DOHH2 (cell line): ENCODE data around the gene PHF21A.

Experiments
- H3F3A ChIP-seq: fragments of 200-600 bp; sonication (generic), shearing (Covaris generic); 2 replicates; pipeline ENCODE4 v1.6.0; 2016; ENCODE audit warnings: antibody characterized with exemption, mild to moderate bottlenecking; ENCODE audit not compliant: control insufficient read depth, insufficient read depth
- H3K27ac ChIP-seq: fragments of 200-600 bp; sonication (generic); 2 replicates; pipeline ENCODE4 v1.5.1; 2014; ENCODE audit warnings: low read depth, mild to moderate bottlenecking, low read length, moderate library complexity
- H3K27me3 ChIP-seq: fragments of 200-600 bp; sonication (generic); 2 replicates; pipeline ENCODE4 v1.6.1; 2014; ENCODE audit warnings: mild to moderate bottlenecking, low read length, mixed read lengths; ENCODE audit not compliant: control insufficient read depth
- H3K36me3 ChIP-seq: fragments of 200-600 bp; sonication (generic); 2 replicates; pipeline ENCODE4 v1.6.1; 2014; ENCODE audit warnings: mild to moderate bottlenecking, low read length, moderate library complexity, mixed read lengths; ENCODE audit not compliant: control insufficient read depth
- H3K4me1 ChIP-seq: fragments of 200-600 bp; sonication (generic); 2 replicates; pipeline ENCODE4 v1.6.1; 2014; ENCODE audit warnings: mild to moderate bottlenecking, low read length, mixed read lengths; ENCODE audit not compliant: control insufficient read depth
- H3K4me2 ChIP-seq: fragments of 200-600 bp; sonication (generic); 2 replicates; pipeline ENCODE4 v1.6.0; 2014; ENCODE audit warnings: mild to moderate bottlenecking, low read length, moderate library complexity
- H3K4me3 ChIP-seq: fragments of 200-600 bp; sonication (generic); 2 replicates; pipeline ENCODE4 v1.5.1; 2014; ENCODE audit warnings: mild to moderate bottlenecking, low read length, mixed read lengths
- H3K79me2 ChIP-seq: fragments of 200-600 bp; sonication (generic); 2 replicates; pipeline ENCODE4 v1.6.1; 2014; ENCODE audit warnings: mild to moderate bottlenecking, low read length, mixed read lengths; ENCODE audit not compliant: control insufficient read depth
- H3K9me2 ChIP-seq: fragments of 200-600 bp; sonication (generic); replicated peaks from 2 replicates; pipeline ENCODE4 v1.6.1; 2014; ENCODE audit warnings: mild to moderate bottlenecking, low read length, mixed read lengths; ENCODE audit not compliant: control insufficient read depth
- H3K9me3 ChIP-seq: fragments of 200-600 bp; sonication (generic); 2 replicates; pipeline ENCODE4 v1.6.1; 2014; ENCODE audit warnings: antibody characterized with exemption, low read length, mixed read lengths; ENCODE audit not compliant: control insufficient read depth, insufficient read depth
- H4K20me1 ChIP-seq: fragments of 200-600 bp; sonication (generic); 2 replicates; pipeline ENCODE4 v1.6.0; 2014; ENCODE audit warnings: low read depth, mild to moderate bottlenecking, antibody characterized with exemption, low read length, moderate library complexity; ENCODE audit not compliant: control insufficient read depth, insufficient read depth
- EZH2phosphoT487 ChIP-seq: fragments of 200-600 bp; sonication (generic); IDR thresholded peaks from 2 replicates; pipeline ENCODE4 v1.6.1; 2017; ENCODE audit warnings: borderline replicate concordance, mild to moderate bottlenecking, antibody characterized with exemption, low read length, moderate library complexity, mixed read lengths
- TF ChIP-seq, protein P1 (sequence below): fragments of 200-600 bp; sonication (generic); IDR thresholded peaks from one replicate; pipeline ENCODE4 v1.5.1; 2014; ENCODE audit warnings: antibody characterized with exemption, mild to moderate bottlenecking, low read depth, low read length; ENCODE audit not compliant: poor library complexity, severe bottlenecking

Gene PHF21A

DNA sequence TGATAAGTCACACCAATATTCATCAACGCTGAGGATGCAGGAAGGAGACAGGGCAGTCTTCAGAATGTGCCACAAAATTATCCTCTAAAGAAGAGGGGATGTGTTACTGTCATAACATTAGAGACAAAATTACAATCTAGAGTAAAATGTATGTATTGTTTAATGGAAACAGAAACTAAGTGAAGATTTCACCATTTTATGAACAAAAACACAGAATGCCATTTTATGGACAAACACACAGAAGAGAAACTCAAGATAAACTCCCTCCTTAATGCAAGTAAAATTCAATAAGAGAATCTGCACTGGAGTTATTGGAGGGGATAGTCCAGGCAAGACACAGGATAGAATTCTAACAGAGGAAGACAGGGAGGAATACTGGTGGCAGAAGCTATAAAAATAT is 136.0 kb downstream of the PHF21A start:
- TF ChIP-seq EZH2phosphoT487 = no peak
- TF ChIP-seq, protein P1, sequence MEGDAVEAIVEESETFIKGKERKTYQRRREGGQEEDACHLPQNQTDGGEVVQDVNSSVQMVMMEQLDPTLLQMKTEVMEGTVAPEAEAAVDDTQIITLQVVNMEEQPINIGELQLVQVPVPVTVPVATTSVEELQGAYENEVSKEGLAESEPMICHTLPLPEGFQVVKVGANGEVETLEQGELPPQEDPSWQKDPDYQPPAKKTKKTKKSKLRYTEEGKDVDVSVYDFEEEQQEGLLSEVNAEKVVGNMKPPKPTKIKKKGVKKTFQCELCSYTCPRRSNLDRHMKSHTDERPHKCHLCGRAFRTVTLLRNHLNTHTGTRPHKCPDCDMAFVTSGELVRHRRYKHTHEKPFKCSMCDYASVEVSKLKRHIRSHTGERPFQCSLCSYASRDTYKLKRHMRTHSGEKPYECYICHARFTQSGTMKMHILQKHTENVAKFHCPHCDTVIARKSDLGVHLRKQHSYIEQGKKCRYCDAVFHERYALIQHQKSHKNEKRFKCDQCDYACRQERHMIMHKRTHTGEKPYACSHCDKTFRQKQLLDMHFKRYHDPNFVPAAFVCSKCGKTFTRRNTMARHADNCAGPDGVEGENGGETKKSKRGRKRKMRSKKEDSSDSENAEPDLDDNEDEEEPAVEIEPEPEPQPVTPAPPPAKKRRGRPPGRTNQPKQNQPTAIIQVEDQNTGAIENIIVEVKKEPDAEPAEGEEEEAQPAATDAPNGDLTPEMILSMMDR = no peak
- H3K79me2 ChIP-seq = no peaks in the 10 kb centered on the region

DNA sequence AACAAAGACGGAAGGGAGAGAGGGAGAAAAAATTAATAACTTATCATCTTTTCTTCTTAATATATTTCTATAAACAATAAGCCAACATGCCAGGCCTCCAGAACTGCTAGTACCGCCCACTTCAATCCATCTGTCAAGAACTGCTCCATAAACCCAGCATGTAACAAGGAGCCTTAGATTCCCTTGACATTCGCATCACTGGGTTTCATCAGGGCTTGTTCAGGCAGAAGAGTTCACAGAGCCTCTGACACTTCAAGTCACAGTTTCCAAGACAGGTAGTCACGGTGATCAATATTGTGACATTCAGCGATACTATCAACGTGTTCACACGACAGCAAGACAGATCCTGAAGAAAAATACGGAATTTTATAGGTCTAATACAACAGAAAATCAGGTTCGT is 137.1 kb downstream of the PHF21A start:
- TF ChIP-seq, protein P1 = no peak
- TF ChIP-seq EZH2phosphoT487 = no peak
- Histone ChIP-seq H3K79me2 (no peaks in the 10 kb centered on the region), H3K4me1 (no peaks in the 10 kb centered on the region), H4K20me1 (peaks cover 9% of the 10 kb centered on the region; the same call in 1 of the 2 replicates), H3F3A (no peaks in the 10 kb centered on the region), H3K27ac (no peak overlapping the region), H3K9me3 (no peaks in the 10 kb centered on the region), H3K4me3 (no peak overlapping the region), H3K4me2 (no peak overlapping the region), H3K9me2 (no peaks in the 10 kb centered on the region), H3K27me3 (no peaks in the 10 kb centered on the region), H3K36me3 (peaks cover 8% of the 10 kb centered on the region)

More for the DNA sequence above, 136.0 kb downstream of the PHF21A start:
- no peaks in the 10 kb centered on the region for H3K9me3 ChIP-seq
- H3K27me3 ChIP-seq = no peaks in the 10 kb centered on the region
- H3K4me2 ChIP-seq = no peak overlapping the region
- no peak overlapping the region for H3K27ac ChIP-seq
- H4K20me1 ChIP-seq = peaks cover 9% of the 10 kb centered on the region; the same call in 1 of the 2 replicates
- H3K9me2 ChIP-seq = no peaks in the 10 kb centered on the region
- no peaks in the 10 kb centered on the region for H3K36me3 ChIP-seq
- no peaks in the 10 kb centered on the region for H3F3A ChIP-seq
- H3K4me1 ChIP-seq = no peaks in the 10 kb centered on the region
- no peak overlapping the region for H3K4me3 ChIP-seq

DNA sequence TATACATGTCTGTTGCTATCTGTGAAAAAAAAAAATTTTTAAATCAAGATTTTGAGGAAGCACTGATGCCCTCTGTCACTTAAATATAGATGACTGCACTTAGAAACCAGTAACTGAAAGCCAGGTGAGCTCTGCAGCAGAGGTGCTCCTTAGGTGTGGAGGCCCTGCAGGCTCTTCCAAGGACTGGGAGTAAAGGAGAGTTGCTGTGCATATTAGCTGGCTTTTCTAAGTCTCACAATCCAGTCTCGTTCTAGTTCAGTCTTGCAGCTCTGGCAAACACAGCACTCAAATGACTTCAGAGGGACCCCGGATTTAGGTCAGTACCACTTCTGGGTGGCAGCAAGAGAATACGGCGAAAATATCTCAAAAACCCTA is 137.8 kb downstream of the PHF21A start:
- H3K4me2 ChIP-seq = no peak overlapping the region
- no peaks in the 10 kb centered on the region for H3F3A ChIP-seq
- no peaks in the 10 kb centered on the region for H3K9me3 ChIP-seq
- H3K4me3 ChIP-seq = no peak overlapping the region
- H3K79me2 ChIP-seq = no peaks in the 10 kb centered on the region
- H4K20me1 ChIP-seq = peaks cover 9% of the 10 kb centered on the region; the same call in 1 of the 2 replicates
- TF ChIP-seq EZH2phosphoT487 = no peak
- TF ChIP-seq, protein P1 = no peak
- no peak overlapping the region for H3K27ac ChIP-seq
- no peaks in the 10 kb centered on the region for H3K9me2 ChIP-seq
- no peaks in the 10 kb centered on the region for H3K4me1 ChIP-seq
- no peaks in the 10 kb centered on the region for H3K27me3 ChIP-seq
- peaks cover 13% of the 10 kb centered on the region for H3K36me3 ChIP-seq
